ENCODE data around the gene TAF7L. TPM values are rescaled to one million over a fixed set of nuclear protein-coding genes. Genes with fewer than 3 reads are reported as not detected.

TAF7L gene
- total and polyA plus RNA-seq, 8 donors, result 0.13 to 2.0 TPM; not detected in 6

GRCh38 chrX:101231080-101231479, 60.1 kb downstream of the TAF7L start:
- no peak overlapping the region for H3K4me3 ChIP-seq
- no peaks in the 10 kb centered on the region for H3K4me1 ChIP-seq
- TF ChIP-seq CTCF (IDR thresholded peaks at IDR 0.05), result no peak
- no peak for TF ChIP-seq EP300 (IDR thresholded peaks at IDR 0.05)
- no peak for TF ChIP-seq POLR2A (IDR thresholded peaks at IDR 0.05)
- no peaks in the 10 kb centered on the region for H3K36me3 ChIP-seq
- 64 to 94% (median 75%) methylated on average over 1 of the region's 1 CpG for WGBS, 5 donors
- H3K27ac ChIP-seq, result no peak overlapping the region
- no peaks in the 10 kb centered on the region for H3K9me3 ChIP-seq
- intact Hi-C loops (cut with DNase I; ENCODE audit: low total_unique reads), result no loop called here
- DNase-seq, result no peak
- H3K27me3 ChIP-seq, result no peaks in the 10 kb centered on the region

- H3K9me3 ChIP-seq, result no peaks in the 10 kb centered on the region
- no peak for DNase-seq
- H3K27ac ChIP-seq, result no peak overlapping the region
- no peaks in the 10 kb centered on the region for H3K27me3 ChIP-seq
- H3K36me3 ChIP-seq, result no peaks in the 10 kb centered on the region
- no peak overlapping the region for H3K4me3 ChIP-seq
- no peaks in the 10 kb centered on the region for H3K4me1 ChIP-seq
- 79 to 93% (median 88%) methylated on average over 2 of the region's 2 CpGs for WGBS, 5 donors
- intact Hi-C loops (cut with DNase I; ENCODE audit: low total_unique reads), result no loop called here
- no peak for TF ChIP-seq POLR2AphosphoS5 (IDR thresholded peaks at IDR 0.05)
- TF ChIP-seq EP300 (IDR thresholded peaks at IDR 0.05), result no peak
- TF ChIP-seq POLR2A (IDR thresholded peaks at IDR 0.05), result no peak
- TF ChIP-seq CTCF (IDR thresholded peaks at IDR 0.05), result no peak
Observed at GRCh38 chrX:101230636-101231035, 60.5 kb downstream of the TAF7L start.

GRCh38 chrX:101229170-101229569, 62.0 kb downstream of the TAF7L start:
- Histone ChIP-seq H3K27me3 (no peaks in the 10 kb centered on the region), H3K4me1 (no peaks in the 10 kb centered on the region), H3K36me3 (no peaks in the 10 kb centered on the region), H3K4me3 (no peak overlapping the region), H3K9me3 (no peaks in the 10 kb centered on the region), H3K27ac (no peak overlapping the region)
- WGBS, 5 donors, result 58 to 91% (median 88%) methylated on average over 1 of the region's 1 CpG
- no peak for DNase-seq
- intact Hi-C loops (cut with DNase I; ENCODE audit: low total_unique reads), result no loop called here
- TF ChIP-seq CTCF (IDR thresholded peaks at IDR 0.05), result no peak
- no peak for TF ChIP-seq EP300 (IDR thresholded peaks at IDR 0.05)
- no peak for TF ChIP-seq POLR2A (IDR thresholded peaks at IDR 0.05)
- no peak for TF ChIP-seq POLR2AphosphoS5 (IDR thresholded peaks at IDR 0.05)

DNA sequence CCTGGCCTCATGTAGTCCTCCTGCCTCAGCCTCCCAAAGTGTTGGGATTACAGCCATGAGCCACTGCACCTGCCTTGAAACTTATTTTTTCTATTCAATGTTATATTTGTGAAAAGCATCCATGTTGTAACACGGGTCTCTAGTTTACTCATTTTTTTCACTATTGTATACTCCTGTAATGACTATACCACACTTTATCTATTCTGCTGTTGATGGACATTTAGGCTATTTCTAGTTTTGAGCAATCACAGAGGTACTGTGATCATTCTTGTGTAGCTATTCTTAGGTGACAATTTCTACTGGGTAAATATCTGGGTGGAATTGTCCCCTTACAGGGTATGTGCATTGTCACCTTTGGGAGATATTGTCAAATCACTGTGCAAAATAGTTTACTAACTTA, 67.9 kb downstream of the TAF7L start:
- TF ChIP-seq CTCF (IDR thresholded peaks at IDR 0.05) (no peak), EP300 (IDR thresholded peaks at IDR 0.05) (no peak), POLR2A (IDR thresholded peaks at IDR 0.05) (no peak), POLR2AphosphoS5 (IDR thresholded peaks at IDR 0.05) (no peak)
- H3K36me3 ChIP-seq, result no peaks in the 10 kb centered on the region
- H3K9me3 ChIP-seq, result no peaks in the 10 kb centered on the region
- 53 to 93% (median 65%) methylated on average over 1 of the region's 1 CpG for WGBS, 5 donors
- no peaks in the 10 kb centered on the region for H3K4me1 ChIP-seq
- intact Hi-C loops (cut with DNase I; ENCODE audit: low total_unique reads), result no loop called here
- H3K27ac ChIP-seq, result no peak overlapping the region
- DNase-seq, result no peak
- no peak overlapping the region for H3K4me3 ChIP-seq
- H3K27me3 ChIP-seq, result peaks cover 0 to 3% (median 0%) of the 10 kb centered on the region in 3 donors
